PFSK-1 (cell line): Measurements from ENCODE around the gene RNF141.

Source experiments
- FOXP2 ChIP-seq: optimal IDR thresholded peaks from 2 replicates; pipeline ENCODE3; 2011; ENCODE audit warnings: borderline replicate concordance, control low read depth, inconsistent platforms; ENCODE audit not compliant: insufficient read depth; ENCODE audit errors: extremely low read length, extremely low read depth
- POLR2AphosphoS5 ChIP-seq: IDR thresholded peaks from 2 replicates; pipeline ENCODE4 v1.6.1; 2012; ENCODE audit warnings: low read depth, mild to moderate bottlenecking, control low read depth, low read length, moderate library complexity
- SIN3A ChIP-seq: IDR thresholded peaks from 2 replicates; pipeline ENCODE4 v1.6.1; 2012; ENCODE audit warnings: mild to moderate bottlenecking, low read length, moderate library complexity, borderline replicate concordance; ENCODE audit not compliant: insufficient read depth
- TAF1 ChIP-seq: IDR thresholded peaks from 2 replicates; pipeline ENCODE4 v1.6.1; 2012; ENCODE audit warnings: low read length, control low read depth, borderline replicate concordance; ENCODE audit not compliant: insufficient read depth
- TF ChIP-seq, protein P1 (sequence below), 2 experiments: IDR thresholded peaks; 2 replicates each; pipeline versions ENCODE4 v1.6.1 to v1.8.0; 2011 to 2012; ENCODE audit warnings: low read depth in 2 of 2, low read length in 2 of 2, control low read depth in 1 of 2, inconsistent platforms in 1 of 2, mild to moderate bottlenecking in 1 of 2, moderate library complexity in 1 of 2; ENCODE audit not compliant: insufficient read depth in 1 of 2

DNA sequence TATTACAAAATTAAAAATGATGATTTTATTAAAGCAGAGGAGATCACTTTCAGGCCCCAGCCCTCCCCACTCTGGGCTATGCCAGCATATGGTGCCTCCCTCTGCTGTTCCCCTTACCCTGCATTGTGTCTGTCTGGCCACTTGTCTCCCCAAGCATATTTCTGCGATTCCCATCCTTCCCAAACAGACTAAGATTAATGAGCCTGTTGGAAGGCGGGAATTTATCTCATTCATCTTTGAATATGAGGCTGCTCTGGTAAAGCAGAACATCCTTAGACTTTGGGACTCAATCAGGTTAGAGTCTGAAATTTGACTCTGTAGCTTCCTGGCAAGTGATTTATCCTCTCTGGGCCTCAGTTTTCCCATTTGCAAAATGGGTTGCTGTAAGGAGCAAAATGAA is 60.2 kb downstream of the RNF141 start:
- TF ChIP-seq POLR2AphosphoS5 (no peak), TAF1 (no peak), SIN3A (no peak), FOXP2 (no peak)
- TF ChIP-seq, protein P1, sequence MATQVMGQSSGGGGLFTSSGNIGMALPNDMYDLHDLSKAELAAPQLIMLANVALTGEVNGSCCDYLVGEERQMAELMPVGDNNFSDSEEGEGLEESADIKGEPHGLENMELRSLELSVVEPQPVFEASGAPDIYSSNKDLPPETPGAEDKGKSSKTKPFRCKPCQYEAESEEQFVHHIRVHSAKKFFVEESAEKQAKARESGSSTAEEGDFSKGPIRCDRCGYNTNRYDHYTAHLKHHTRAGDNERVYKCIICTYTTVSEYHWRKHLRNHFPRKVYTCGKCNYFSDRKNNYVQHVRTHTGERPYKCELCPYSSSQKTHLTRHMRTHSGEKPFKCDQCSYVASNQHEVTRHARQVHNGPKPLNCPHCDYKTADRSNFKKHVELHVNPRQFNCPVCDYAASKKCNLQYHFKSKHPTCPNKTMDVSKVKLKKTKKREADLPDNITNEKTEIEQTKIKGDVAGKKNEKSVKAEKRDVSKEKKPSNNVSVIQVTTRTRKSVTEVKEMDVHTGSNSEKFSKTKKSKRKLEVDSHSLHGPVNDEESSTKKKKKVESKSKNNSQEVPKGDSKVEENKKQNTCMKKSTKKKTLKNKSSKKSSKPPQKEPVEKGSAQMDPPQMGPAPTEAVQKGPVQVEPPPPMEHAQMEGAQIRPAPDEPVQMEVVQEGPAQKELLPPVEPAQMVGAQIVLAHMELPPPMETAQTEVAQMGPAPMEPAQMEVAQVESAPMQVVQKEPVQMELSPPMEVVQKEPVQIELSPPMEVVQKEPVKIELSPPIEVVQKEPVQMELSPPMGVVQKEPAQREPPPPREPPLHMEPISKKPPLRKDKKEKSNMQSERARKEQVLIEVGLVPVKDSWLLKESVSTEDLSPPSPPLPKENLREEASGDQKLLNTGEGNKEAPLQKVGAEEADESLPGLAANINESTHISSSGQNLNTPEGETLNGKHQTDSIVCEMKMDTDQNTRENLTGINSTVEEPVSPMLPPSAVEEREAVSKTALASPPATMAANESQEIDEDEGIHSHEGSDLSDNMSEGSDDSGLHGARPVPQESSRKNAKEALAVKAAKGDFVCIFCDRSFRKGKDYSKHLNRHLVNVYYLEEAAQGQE (IDR thresholded peaks at IDR 0.05; ENCODE audit: insufficient read depth in 1 of 2, low read depth in 2 of 2, low read length in 2 of 2), result no peak
